Fibroblast of lung (primary cell): ENCODE measurements around the gene KANTR. TPM values are rescaled to one million over a fixed set of nuclear protein-coding genes. Genes with fewer than 3 reads are reported as not detected.

Experiments used
- DNase-seq, 2 donors: peaks; one replicate each; pipeline versions ENCODE4 v3.0.0 to v3.0.0-alpha.2; 2010; ENCODE audit warnings: low read depth in 2 of 2
- H2AFZ ChIP-seq: 2 replicates; pipeline ENCODE4 v1.5.1; 2012; ENCODE audit warnings: low read length, control low read depth, inconsistent platforms
- H3K27ac ChIP-seq: 2 replicates; pipeline ENCODE4 v1.5.1; 2011; ENCODE audit warnings: low read length, control low read depth; ENCODE audit not compliant: insufficient read depth
- H3K27me3 ChIP-seq: 2 replicates; pipeline ENCODE4 v1.5.1; 2011; ENCODE audit warnings: mild to moderate bottlenecking, low read length; ENCODE audit not compliant: control insufficient read depth, insufficient read depth
- H3K36me3 ChIP-seq: 2 replicates; pipeline ENCODE4 v1.5.1; 2011; ENCODE audit warnings: low read length; ENCODE audit not compliant: control insufficient read depth, insufficient read depth
- H3K4me1 ChIP-seq: 2 replicates; pipeline ENCODE4 v1.5.1; 2011; ENCODE audit warnings: low read length; ENCODE audit not compliant: control insufficient read depth, insufficient read depth; ENCODE audit errors: extremely low read depth
- H3K4me2 ChIP-seq: 2 replicates; pipeline ENCODE4 v1.5.1; 2011; ENCODE audit warnings: low read length, control low read depth; ENCODE audit not compliant: insufficient read depth; ENCODE audit errors: extremely low read depth
- H3K4me3 ChIP-seq, 4 experiments: fragments of 200-600 bp in 1 of 4; sonication (generic) in 1 of 4; replicated peaks in 1 of 4; 2 replicates each; pipeline ENCODE4 v1.5.1; 2011 to 2016; ENCODE audit warnings: low read length in 4 of 4, low read depth in 3 of 4, mild to moderate bottlenecking in 3 of 4, control low read depth in 2 of 4, inconsistent platforms in 1 of 4, mixed read lengths in 1 of 4; ENCODE audit not compliant: insufficient read depth in 1 of 4; ENCODE audit errors: control extremely low read depth in 1 of 4
- H3K79me2 ChIP-seq: 2 replicates; pipeline ENCODE4 v1.5.1; 2012; ENCODE audit warnings: mild to moderate bottlenecking, low read length, inconsistent platforms; ENCODE audit not compliant: control insufficient read depth, insufficient read depth
- H3K9ac ChIP-seq: 2 replicates; pipeline ENCODE4 v1.5.1; 2011; ENCODE audit warnings: mild to moderate bottlenecking, low read length, control low read depth; ENCODE audit not compliant: insufficient read depth
- H3K9me3 ChIP-seq: 2 replicates; pipeline ENCODE4 v1.5.1; 2012; ENCODE audit warnings: low read depth, low read length; ENCODE audit not compliant: control insufficient read depth, insufficient read depth
- H4K20me1 ChIP-seq: 2 replicates; pipeline ENCODE4 v1.5.1; 2011; ENCODE audit warnings: low read length; ENCODE audit not compliant: control insufficient read depth, insufficient read depth; ENCODE audit errors: extremely low read depth
- EZH2 ChIP-seq: IDR thresholded peaks from 2 replicates; pipeline ENCODE4 v1.5.1; 2012; ENCODE audit warnings: low read length, control low read depth, mild to moderate bottlenecking; ENCODE audit errors: missing control alignments
- polyA plus RNA-seq, 2 donors: library from polyadenylated mRNA; depleted of rRNA in 1 of 2; stranded (reverse) in 1 of 2; unstranded in 1 of 2; fragments of >200 nt; gene quantifications; 2 replicates each; pipeline ENCODE4 v1.2.1, GENCODE V29; 2011 to 2012; ENCODE audit warnings: missing spikeins in 1 of 2
- total RNA-seq: library from RNA; depleted of rRNA; stranded (reverse); fragments of >200 nt; gene quantifications from 2 replicates; pipeline ENCODE4 v1.2.1, GENCODE V29; 2014
- TF ChIP-seq, protein P1 (sequence below), 2 donors: IDR thresholded peaks in 1 of 2; conservative IDR thresholded peaks in 1 of 2; 1 replicate in 1 of 2; 2 replicates in 1 of 2; pipeline ENCODE4 v1.5.1; 2011 to 2012; ENCODE audit warnings: low read length in 2 of 2, control low read depth in 1 of 2, inconsistent platforms in 1 of 2, low read depth in 1 of 2, mild to moderate bottlenecking in 1 of 2

Gene KANTR
- total and polyA plus RNA-seq, 2 donors (not counting 1 experiment from before 2014, with no cell fraction given): 2.4 to 7.1 TPM

DNA sequence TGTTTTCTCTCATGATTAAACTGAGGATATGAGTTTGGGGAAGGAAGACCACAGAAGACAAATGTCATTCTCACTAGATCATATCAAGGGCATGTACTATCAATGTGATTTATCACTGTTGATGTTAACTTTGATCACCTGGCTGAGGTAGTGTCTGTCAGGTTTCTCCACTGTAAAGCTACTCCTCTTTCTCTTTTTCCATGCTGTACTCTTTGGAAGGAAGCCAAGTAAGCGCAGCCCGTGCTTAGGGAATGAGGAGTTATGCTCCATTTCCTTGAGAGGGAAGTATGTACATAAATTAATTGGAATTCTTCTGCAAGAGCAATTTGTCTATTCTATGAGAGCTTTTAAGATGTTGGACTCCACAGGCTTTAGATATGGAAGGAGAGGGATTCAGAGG is 4.0 kb upstream of the KANTR start:
- Histone ChIP-seq H3K4me1 (no peaks in the 10 kb centered on the region), H3K4me3 (no peak overlapping the region), H2AFZ (no peak overlapping the region), H3K36me3 (peaks cover 5% of the 10 kb centered on the region), H3K4me2 (no peak overlapping the region), H3K79me2 (no peaks in the 10 kb centered on the region), H3K9ac (no peak overlapping the region), H3K27ac (no peak overlapping the region), H3K9me3 (no peaks in the 10 kb centered on the region), H4K20me1 (peaks cover 2% of the 10 kb centered on the region), H3K27me3 (no peaks in the 10 kb centered on the region)
- no peak for DNase-seq
- no peak for TF ChIP-seq EZH2
- TF ChIP-seq, protein P1, sequence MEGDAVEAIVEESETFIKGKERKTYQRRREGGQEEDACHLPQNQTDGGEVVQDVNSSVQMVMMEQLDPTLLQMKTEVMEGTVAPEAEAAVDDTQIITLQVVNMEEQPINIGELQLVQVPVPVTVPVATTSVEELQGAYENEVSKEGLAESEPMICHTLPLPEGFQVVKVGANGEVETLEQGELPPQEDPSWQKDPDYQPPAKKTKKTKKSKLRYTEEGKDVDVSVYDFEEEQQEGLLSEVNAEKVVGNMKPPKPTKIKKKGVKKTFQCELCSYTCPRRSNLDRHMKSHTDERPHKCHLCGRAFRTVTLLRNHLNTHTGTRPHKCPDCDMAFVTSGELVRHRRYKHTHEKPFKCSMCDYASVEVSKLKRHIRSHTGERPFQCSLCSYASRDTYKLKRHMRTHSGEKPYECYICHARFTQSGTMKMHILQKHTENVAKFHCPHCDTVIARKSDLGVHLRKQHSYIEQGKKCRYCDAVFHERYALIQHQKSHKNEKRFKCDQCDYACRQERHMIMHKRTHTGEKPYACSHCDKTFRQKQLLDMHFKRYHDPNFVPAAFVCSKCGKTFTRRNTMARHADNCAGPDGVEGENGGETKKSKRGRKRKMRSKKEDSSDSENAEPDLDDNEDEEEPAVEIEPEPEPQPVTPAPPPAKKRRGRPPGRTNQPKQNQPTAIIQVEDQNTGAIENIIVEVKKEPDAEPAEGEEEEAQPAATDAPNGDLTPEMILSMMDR (conservative IDR thresholded peaks at IDR 0.05 in 1 of 2, IDR thresholded peaks at IDR 0.05 in 1 of 2; ENCODE audit: low read depth in 1 of 2, low read length in 2 of 2): no peak

DNA sequence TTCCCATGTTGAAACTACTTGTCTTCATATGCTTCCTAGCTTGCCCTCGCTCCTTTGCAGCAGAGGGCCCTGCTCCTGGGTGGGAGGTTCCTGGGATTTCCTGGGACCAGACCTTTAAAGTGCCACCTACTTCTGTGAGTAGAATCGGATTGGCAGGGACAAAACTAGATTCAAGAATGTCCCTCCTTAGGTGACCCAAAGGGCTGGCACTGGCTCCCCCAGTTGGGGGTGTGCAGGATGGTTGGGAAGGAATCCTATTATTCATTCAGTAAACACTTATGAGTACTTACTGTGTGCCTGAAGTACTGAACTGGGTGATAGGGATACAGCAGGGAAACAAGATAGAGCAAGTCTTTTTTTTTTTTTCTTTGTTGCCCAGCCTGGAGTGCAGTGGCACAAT is 2.6 kb upstream of the KANTR start:
- Histone ChIP-seq H3K9ac (no peak overlapping the region), H3K4me3 (no peak overlapping the region), H3K27me3 (no peaks in the 10 kb centered on the region), H2AFZ (no peak overlapping the region), H3K4me2 (no peak overlapping the region), H4K20me1 (peaks cover 2% of the 10 kb centered on the region), H3K9me3 (no peaks in the 10 kb centered on the region), H3K4me1 (no peaks in the 10 kb centered on the region), H3K27ac (no peak overlapping the region), H3K36me3 (no peaks in the 10 kb centered on the region), H3K79me2 (no peaks in the 10 kb centered on the region)
- TF ChIP-seq, protein P1 (conservative IDR thresholded peaks at IDR 0.05 in 1 of 2, IDR thresholded peaks at IDR 0.05 in 1 of 2; ENCODE audit: low read depth in 1 of 2, low read length in 2 of 2): no peak
- TF ChIP-seq EZH2: no peak
- no peak for DNase-seq

DNA sequence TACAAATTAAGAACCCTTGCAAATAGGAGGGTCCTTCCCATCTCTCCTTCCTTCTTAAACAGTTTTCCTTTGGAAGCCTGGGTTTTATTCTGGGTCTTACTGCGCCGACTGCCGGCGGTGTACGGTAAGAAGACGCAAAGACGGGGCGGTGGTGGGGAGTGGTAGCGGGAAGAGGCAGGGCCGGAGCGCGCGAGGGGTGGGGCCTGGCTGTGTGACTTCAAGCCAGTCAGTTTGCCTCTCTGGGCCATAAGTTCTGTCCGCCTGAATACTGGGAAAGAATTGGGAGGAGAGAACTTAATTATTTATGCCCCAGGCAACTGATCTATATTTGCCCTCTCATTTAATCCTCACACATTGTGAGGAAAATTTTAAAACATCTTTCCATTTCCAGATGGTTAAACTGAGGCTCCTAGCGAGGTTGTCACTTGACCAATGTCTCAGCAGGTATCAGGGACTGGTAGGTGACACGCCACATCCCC is 726 bp upstream of the KANTR start:
- peak overlapping the region; percentile 30 for H3K9ac ChIP-seq
- no peaks in the 10 kb centered on the region for H3K4me1 ChIP-seq
- H3K4me2 ChIP-seq: peak overlapping the region; percentile 88
- H4K20me1 ChIP-seq: no peaks in the 10 kb centered on the region
- H3K9me3 ChIP-seq: no peaks in the 10 kb centered on the region
- DNase-seq: peak; percentile 73 to 74
- TF ChIP-seq EZH2: no peak
- TF ChIP-seq, protein P1 (conservative IDR thresholded peaks at IDR 0.05 in 1 of 2, IDR thresholded peaks at IDR 0.05 in 1 of 2; ENCODE audit: low read depth in 1 of 2, low read length in 2 of 2): peak; percentile 47 to 57
- no peaks in the 10 kb centered on the region for H3K79me2 ChIP-seq
- H3K27me3 ChIP-seq: no peaks in the 10 kb centered on the region
- H3K36me3 ChIP-seq: no peaks in the 10 kb centered on the region
- H2AFZ ChIP-seq: peak overlapping the region; percentile 69
- H3K27ac ChIP-seq: peak overlapping the region; percentile 84
- peak overlapping the region; percentile 38 to 71 (median 54) for H3K4me3 ChIP-seq
